IPS DF 6.9 (cell line): ENCODE results near the gene ZNF488.
"Not testable (repeated sequence)": the region's sequence is repeated elsewhere in the genome, so short reads cannot be mapped to it uniquely, and the experiment has no call there.

Experiments
- DNase-seq: peaks from one replicate; pipeline ENCODE4 v3.0.0-alpha.2; 2013; ENCODE audit warnings: low read depth, low spot score
- H3K27ac ChIP-seq: one replicate; pipeline ENCODE4 v1.5.1; 2013; ENCODE audit warnings: low read length, control low read depth
- H3K27me3 ChIP-seq: 2 replicates; pipeline ENCODE4 v1.6.1; 2013; ENCODE audit warnings: mild to moderate bottlenecking, low read length; ENCODE audit not compliant: control insufficient read depth, insufficient read depth
- H3K36me3 ChIP-seq: 2 replicates; pipeline ENCODE4 v1.6.1; 2013; ENCODE audit warnings: low read length; ENCODE audit not compliant: control insufficient read depth, insufficient read depth
- H3K4me1 ChIP-seq: 2 replicates; pipeline ENCODE4 v1.6.1; 2013; ENCODE audit warnings: low read length; ENCODE audit not compliant: control insufficient read depth, insufficient read depth
- H3K4me3 ChIP-seq: 2 replicates; pipeline ENCODE4 v1.5.1; 2013; ENCODE audit warnings: mild to moderate bottlenecking, low read length
- H3K9me3 ChIP-seq: 2 replicates; pipeline ENCODE4 v1.6.1; 2013; ENCODE audit warnings: low read length, inconsistent platforms; ENCODE audit not compliant: control insufficient read depth, insufficient read depth
- WGBS: extraction: QIAGEN DNeasy Blood & Tissue Kit; methylation state at CpG from one replicate; pipeline ENCODE4 v1.1.7; 2013; ENCODE audit warnings: mixed read lengths, missing lambda C conversion rate; ENCODE audit not compliant: insufficient read length, insufficient coverage; 5-methylcytosine and 5-hydroxymethylcytosine counted together

The ZNF488 gene

GRCh38 chr10:47402641-47403301 lies 18.7 kb upstream of the ZNF488 start:
- WGBS = no CpG with 5 or more reads among the region's 4 CpGs

DNA sequence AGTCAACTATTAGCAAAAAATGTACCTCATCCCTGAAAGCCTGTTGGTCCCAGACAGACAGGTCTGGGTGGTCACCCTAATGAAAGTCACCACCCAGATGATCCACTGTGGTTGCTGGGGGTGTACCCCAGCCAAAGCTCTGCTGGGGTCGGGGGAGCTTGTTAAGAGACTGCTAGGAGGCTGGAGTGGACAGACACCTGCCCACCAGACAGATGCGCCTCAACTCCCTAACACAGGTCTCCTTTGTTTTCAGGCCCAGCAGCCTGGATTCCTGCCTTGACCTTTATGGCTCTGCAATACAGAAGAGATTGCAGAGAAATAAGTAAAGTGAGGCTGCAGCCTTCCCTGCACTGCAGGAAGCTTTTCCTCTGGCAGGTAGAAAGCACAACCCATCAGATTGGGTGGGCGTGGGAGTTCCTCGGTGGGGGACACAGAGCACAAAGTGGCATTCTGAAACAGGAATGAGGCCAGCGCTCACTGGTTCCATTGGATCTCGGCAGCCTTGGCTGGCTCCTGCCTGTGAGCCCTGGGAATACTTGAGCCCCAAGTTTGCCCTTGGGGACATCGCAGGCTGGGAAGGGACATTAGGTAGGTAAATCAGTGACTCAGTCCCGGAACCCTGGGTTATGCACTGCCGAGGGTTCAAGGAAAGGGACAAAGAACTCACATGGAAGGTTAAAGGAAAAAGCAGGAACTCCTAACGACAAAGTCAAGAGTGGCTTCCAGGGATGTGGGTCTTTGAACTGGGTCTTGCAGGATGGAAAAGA lies 18.0 kb upstream of the ZNF488 start:
- DNase-seq = no peak
- H3K4me3 ChIP-seq = no peak overlapping the region
- no peaks in the 10 kb centered on the region for H3K36me3 ChIP-seq
- H3K27ac ChIP-seq = no peak overlapping the region
- no peaks in the 10 kb centered on the region for H3K9me3 ChIP-seq
- H3K4me1 ChIP-seq = peaks cover 15% of the 10 kb centered on the region
- H3K27me3 ChIP-seq = no peaks in the 10 kb centered on the region
- no CpG with 5 or more reads among the region's 10 CpGs for WGBS

More at GRCh38 chr10:47402641-47403301, 18.7 kb upstream of the ZNF488 start:
- Histone ChIP-seq H3K4me3 (no peak overlapping the region), H3K4me1 (peaks cover 15% of the 10 kb centered on the region), H3K36me3 (no peaks in the 10 kb centered on the region), H3K27me3 (no peaks in the 10 kb centered on the region), H3K27ac (no peak overlapping the region), H3K9me3 (no peaks in the 10 kb centered on the region)
- no peak for DNase-seq

- no peaks in the 10 kb centered on the region for H3K36me3 ChIP-seq
- no peaks in the 10 kb centered on the region for H3K9me3 ChIP-seq
- peaks cover 15% of the 10 kb centered on the region for H3K4me1 ChIP-seq
- DNase-seq = no peak
- no peaks in the 10 kb centered on the region for H3K27me3 ChIP-seq
- no peak overlapping the region for H3K27ac ChIP-seq
- no peak overlapping the region for H3K4me3 ChIP-seq
- WGBS = no CpG with 5 or more reads among the region's 4 CpGs
Observed at GRCh38 chr10:47401210-47401609, 17.1 kb upstream of the ZNF488 start.

GRCh38 chr10:47400786-47401185 lies 16.7 kb upstream of the ZNF488 start:
- H3K4me3 ChIP-seq = no peak overlapping the region
- no peaks in the 10 kb centered on the region for H3K27me3 ChIP-seq
- no CpG with 5 or more reads among the region's 3 CpGs for WGBS
- H3K9me3 ChIP-seq = no peaks in the 10 kb centered on the region
- no peak overlapping the region for H3K27ac ChIP-seq
- no peak for DNase-seq
- H3K4me1 ChIP-seq = peaks cover 15% of the 10 kb centered on the region
- no peaks in the 10 kb centered on the region for H3K36me3 ChIP-seq

- Histone ChIP-seq H3K4me1 (peaks cover 15% of the 10 kb centered on the region), H3K4me3 (no peak overlapping the region), H3K27ac (no peak overlapping the region), H3K36me3 (no peaks in the 10 kb centered on the region), H3K27me3 (no peaks in the 10 kb centered on the region), H3K9me3 (no peaks in the 10 kb centered on the region)
- DNase-seq = no peak
- no CpG with 5 or more reads among the region's 2 CpGs for WGBS
Observed at GRCh38 chr10:47400251-47400650, 16.2 kb upstream of the ZNF488 start.

GRCh38 chr10:47397256-47397655 lies 13.2 kb upstream of the ZNF488 start:
- no CpG with 5 or more reads among the region's 6 CpGs for WGBS
- no peak overlapping the region for H3K27ac ChIP-seq
- no peak for DNase-seq
- no peaks in the 10 kb centered on the region for H3K27me3 ChIP-seq
- no peaks in the 10 kb centered on the region for H3K9me3 ChIP-seq
- H3K4me3 ChIP-seq = no peak overlapping the region
- H3K4me1 ChIP-seq = no peaks in the 10 kb centered on the region
- H3K36me3 ChIP-seq = no peaks in the 10 kb centered on the region

- H3K9me3 ChIP-seq = no peaks in the 10 kb centered on the region
- DNase-seq = no peak
- H3K27me3 ChIP-seq = no peaks in the 10 kb centered on the region
- no peak overlapping the region for H3K27ac ChIP-seq
- no peak overlapping the region for H3K4me3 ChIP-seq
- H3K36me3 ChIP-seq = no peaks in the 10 kb centered on the region
- H3K4me1 ChIP-seq = no peaks in the 10 kb centered on the region
Observed at GRCh38 chr10:47396311-47396717, 12.2 kb upstream of the ZNF488 start.

DNA sequence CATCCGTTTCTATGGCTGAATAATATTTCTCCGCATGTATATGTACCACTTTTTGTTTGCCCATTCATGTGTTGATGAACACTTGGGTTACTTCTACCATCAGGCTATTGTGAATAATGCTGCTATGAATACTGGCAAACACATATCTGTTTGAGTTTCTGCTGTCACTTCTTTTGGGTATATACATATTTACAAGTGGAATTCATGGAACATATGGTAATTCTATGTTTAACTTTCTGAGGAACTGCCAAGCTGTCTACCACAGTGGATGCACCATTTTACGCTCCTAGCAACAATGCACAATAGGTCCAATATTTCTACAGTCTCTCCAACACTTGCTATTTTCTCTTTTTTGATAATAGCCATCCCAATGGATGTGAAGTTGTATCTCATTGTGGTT lies 5.5 kb upstream of the ZNF488 start:
- Histone ChIP-seq H3K27me3 (no peaks in the 10 kb centered on the region; the same call in 1 of the 2 replicates), H3K27ac (no peak overlapping the region), H3K9me3 (no peaks in the 10 kb centered on the region), H3K36me3 (no peaks in the 10 kb centered on the region), H3K4me3 (no peak overlapping the region), H3K4me1 (no peaks in the 10 kb centered on the region)
- no peak for DNase-seq
- no CpG with 5 or more reads among the region's 3 CpGs for WGBS

DNA sequence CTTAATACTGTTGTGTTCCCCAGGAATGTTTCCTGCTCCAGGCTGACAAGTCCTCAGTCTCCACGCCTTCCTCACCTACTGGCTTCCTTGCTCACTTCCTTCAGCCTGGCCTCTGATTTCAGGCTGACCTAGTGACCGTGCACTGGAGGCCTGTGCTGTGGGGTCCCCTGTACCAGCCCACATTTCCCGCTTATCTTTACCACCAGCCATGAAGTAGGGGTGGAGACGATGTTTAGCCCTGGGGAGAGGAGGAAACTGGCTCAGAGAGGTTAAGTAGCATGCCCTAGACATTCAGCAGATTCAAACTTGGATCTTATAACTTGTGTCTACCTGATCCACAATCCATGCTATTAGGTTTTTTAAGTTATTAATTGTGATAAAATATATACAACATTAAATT lies 4.8 kb upstream of the ZNF488 start:
- Histone ChIP-seq H3K4me1 (no peaks in the 10 kb centered on the region), H3K9me3 (no peaks in the 10 kb centered on the region), H3K27ac (no peak overlapping the region), H3K36me3 (no peaks in the 10 kb centered on the region), H3K4me3 (no peak overlapping the region), H3K27me3 (no peaks in the 10 kb centered on the region; the same call in 1 of the 2 replicates)
- WGBS = no CpG with 5 or more reads among the region's 4 CpGs
- no peak for DNase-seq

DNA sequence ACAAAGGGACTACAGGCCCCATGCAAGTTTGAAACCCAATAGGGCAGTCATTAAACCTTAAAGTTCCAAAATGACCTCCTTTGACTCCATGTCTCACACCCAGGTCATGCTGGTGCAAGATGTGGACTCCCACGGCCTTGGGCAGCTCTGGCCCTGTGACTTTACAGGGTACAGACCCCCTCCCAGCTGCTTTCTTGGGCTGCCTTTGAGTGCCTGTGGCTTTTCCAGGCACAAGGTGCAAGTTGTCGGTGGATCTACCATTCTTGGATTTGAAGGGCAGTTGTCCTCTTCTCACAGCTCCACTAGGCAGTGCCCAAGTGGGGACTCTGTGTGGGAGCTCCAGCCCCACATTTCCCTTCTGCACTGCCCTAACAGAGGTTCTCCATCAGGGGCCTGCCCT lies 2.0 kb upstream of the ZNF488 start:
- not testable (repeated sequence) for H3K4me3 ChIP-seq, DNase-seq, H3K9me3 ChIP-seq, H3K4me1 ChIP-seq, H3K27me3 ChIP-seq, H3K36me3 ChIP-seq, H3K27ac ChIP-seq
- WGBS = no CpG with 5 or more reads among the region's 2 CpGs
